SW 1271 (cell line): Measurements from ENCODE around the gene NDUFB10.
"Not testable (repeated sequence)": the region's sequence is repeated elsewhere in the genome, so short reads cannot be mapped to it uniquely, and the experiment has no call there.

Source experiments
- DNase-seq, 2 experiments: peaks; one replicate each; lab custom pipeline; 2025; lab: John Stamatoyannopoulos, UW

NDUFB10 gene

DNA sequence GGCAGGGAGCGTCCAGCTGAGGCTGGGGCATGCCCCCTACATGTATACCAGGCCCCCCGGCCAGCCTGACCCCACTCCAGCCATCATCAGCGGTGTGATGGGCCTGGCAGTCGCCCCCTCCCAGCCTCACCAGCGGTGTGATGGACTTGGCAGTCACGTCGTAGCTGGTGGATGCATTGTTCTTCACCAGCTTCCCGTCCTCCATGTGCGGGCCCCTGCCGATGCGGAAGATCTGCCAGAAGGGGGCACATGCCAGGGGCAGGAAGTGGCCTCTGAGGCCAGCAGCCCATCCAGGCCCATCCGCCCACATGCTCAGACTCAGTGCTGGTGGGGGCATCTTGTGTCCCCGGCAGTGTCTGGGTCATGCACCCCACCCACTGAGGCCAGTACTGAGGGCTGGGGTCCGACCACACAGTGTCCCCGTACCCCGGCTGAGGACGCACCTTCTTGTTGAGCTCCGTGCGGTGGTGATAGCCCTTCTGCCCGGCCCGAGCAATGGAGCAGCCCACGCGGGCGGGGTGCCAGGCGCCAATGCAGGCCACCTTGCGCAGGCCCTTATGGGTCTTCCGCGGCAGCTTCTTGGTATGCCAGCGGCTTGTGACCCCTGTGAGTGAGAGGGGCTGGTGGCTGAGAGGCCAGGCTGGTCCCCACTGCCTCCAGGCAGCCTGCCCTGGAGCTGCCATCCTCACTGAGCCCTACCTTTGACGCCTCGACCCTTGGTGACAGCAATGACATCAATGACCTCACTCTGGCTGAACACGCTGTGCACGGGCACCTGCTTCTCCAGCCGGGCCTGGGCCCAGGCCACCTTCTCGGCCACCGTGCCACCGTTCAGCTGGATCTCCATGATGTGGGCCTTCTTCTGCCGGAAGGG lies 12.6 kb upstream of the NDUFB10 start:
- no peak for DNase-seq

DNA sequence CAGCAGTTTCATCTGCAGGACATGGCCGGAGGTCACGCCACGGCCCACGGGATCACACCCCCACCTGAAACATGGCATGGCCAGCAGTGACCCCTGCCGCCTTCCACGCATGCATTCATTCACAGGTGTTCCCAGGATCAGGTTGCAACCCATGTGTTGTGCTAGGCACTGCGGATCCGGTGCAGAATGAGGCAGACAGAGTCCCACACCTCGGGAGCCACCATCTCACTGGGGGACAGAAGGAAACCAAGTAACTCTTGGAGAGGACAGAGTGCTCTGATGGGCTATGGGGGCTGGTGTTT lies 12.0 kb upstream of the NDUFB10 start:
- no peak for DNase-seq

DNA sequence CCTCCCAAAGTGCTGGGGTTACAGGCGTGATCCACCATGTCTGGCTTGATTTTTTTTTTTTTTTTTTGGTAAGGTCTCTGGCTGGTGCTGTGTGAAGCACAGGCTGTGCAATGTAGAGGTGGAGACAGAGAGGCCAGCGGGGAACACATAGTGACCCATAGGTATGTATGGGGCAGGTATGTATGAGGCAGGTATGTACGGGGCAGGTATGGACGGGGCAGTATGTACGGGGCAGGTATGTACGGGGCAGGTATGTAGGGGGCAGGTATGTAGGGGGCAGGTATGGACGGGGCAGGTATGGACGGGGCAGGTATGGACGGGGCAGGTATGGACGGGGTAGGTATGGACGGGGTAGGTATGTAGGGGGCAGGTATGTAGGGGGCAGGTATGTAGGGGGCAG lies 9.8 kb upstream of the NDUFB10 start:
- DNase-seq = no peak

DNA sequence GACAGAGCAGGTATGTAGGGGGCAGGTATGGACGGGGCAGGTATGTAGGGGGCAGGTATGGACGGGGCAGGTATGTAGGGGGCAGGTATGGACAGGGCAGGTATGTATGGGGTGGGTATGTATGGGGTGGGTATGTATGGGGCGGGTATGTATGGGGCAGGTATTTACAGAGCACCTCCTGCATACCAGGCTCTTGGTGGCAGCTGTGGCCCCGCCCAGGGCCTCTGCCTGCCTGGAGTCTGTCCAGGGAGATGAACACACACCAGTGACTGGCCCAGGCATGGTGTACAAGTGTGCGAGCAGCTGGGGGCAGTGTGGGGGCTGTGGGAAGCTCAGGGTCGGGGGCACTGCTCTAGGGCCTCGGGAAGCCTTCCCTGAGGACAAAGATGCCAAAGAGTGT lies 9.3 kb upstream of the NDUFB10 start:
- DNase-seq = no peak

DNA sequence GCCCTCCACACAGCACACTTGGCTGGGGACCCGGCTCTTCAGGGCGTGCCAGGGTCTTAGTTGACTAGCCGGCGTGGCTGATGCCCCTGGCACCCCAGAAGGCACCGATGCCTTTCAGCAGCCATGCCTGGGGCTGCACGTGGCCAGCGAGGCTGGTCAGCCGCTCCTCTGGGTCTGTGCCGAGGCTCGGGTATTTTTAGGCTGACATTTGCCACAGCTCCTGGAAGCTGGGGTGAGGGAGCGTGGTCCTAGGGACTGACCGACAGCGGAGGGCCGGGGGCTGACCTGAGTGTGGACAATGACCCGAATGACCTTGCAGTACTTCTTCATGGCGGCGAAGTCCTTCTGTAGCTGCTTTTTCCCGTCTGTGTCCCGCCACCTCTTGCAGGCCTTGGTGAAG lies 8.8 kb upstream of the NDUFB10 start:
- DNase-seq = no peak

DNA sequence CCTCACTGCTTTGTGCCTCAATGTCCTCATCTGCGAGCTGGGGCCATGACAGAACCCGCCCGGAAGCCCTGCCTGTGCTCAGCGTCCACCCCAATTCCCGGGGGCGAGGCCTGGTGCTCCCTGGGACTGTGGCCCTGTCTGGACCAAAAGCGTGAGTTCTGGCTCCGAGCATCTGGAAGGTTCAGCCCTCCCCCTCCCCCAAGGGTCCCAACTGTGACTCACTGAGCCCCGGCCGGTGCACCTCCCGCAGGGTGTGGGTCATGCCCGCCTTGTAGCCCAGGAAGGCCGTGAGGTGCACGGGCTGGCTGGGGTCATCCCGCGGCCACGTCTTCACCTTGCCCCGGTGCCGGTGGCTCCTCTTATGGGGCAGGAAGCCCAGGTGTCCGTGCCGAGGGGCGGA lies 5.6 kb upstream of the NDUFB10 start:
- no peak for DNase-seq

DNA sequence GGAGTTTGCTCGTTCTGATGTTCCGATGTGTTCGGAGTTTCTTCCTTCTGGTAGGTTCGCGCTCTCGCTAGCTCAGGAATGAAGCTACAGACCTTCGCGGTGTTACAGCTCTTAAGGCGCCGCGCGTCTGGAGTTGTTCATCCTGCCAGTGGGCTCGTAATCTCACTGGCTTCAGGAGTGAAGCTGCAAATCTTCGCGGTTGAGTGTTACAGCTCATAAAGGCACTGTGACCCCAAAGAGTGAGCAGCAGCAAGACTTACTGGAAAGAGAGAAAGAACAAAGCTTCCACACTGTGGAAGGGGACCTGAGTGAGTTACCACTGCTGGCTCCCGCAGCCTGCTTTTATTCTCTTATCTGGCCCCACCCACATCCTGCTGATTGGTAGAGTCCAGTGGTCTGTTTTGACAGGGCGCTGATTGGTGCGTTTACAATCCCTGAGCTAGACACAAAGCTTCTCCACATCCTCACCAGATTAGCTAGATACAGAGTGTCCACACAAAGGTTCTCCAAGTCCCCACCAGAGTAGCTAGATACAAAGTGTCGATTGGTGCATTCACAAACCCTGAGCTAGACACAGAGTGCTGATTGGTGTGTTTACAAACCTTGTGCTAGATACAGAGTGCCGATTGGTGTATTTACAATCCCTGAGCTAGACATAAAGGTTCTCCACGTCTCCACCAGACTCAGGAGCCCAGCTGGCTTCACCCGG lies 1.8 kb upstream of the NDUFB10 start:
- not testable (repeated sequence) for DNase-seq

DNA sequence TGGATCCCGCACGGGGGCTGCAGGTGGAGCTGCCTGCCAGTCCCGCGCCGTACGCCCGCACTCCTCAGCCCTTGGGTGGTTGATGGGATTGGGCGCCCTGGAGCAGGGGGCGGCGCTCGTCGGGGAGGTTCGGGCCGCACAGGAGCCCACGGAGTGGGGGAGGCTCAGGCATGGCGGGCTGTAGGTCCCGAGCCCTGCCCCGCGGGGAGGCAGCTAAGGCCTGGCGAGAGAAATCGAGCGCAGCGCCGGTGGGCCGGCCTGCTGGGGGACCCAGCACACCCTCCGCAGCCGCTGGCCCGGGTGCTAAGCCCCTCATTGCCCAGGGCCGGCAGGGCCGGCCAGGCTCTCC lies 1.2 kb upstream of the NDUFB10 start:
- DNase-seq = not testable (repeated sequence)

DNA sequence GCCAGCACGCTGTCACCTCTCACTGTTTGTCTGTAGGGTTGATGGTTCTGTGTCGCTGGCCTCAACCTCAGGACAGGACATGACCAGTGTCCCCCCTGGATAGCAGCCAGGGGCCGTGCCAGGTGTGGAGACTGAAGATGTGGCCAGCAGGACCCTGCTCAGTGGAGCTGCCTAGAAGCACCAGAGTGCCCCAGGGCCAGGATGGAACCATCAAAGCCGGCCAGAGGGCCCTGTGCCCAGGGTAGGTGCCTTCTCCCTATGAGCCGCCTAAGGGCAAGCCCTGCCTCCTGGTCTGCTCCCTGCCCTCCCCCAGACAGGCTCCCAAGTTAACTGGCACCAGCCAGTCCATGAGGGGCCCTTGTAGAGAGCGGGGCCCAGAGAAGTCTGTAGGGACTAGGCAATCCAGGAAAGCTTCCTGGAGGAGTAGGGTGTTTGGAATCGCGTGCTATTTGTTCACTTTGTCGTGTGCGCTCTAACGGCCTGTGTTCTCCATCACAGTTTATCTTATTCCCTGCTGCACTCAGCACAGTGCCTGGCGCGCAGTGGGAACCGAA lies 546 bp upstream of the NDUFB10 start:
- DNase-seq = no peak

DNA sequence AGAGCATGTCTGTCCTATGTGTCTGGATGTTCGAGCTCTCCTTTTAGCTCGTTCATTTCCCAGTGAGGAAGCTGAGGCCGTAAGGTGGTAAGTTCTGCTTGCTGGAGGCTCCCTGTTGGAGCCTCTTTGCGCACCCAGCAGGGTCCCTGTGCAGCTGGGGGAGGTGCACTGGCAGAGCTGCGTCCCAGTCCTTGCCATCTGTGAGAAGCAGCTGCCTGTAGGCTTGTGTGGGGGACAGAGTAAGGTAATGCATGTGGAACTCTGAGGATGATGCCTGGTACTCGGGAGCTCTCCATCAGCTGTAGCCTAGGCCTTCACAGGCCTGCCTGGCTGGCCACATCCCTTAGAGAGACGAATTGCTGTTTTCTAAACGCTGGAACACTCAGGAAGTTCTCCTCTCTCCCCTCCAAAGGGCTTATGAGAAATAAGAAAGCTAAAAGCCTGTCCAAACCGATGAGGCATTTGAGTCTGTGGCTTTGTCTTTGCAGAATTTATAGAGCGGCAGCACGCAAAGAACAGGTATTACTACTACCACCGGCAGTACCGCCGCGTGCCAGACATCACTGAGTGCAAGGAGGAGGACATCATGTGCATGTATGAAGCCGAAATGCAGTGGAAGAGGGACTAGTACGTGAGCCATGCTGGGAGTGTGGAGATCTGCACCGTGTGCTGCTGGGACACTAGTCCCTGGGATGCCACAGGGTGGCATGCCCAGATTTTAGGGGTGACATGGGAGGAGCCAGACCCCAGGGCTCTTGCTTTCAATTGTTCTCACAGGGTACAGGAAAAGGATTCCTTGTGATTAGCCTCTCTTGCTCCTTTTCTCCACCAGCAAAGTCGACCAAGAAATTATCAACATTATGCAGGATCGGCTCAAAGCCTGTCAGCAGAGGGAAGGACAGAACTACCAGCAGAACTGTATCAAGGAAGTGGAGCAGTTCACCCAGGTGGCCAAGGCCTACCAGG lies 1.6 kb downstream of the NDUFB10 start:
- peak in 1 of 2 experiments; percentile 48 for DNase-seq

DNA sequence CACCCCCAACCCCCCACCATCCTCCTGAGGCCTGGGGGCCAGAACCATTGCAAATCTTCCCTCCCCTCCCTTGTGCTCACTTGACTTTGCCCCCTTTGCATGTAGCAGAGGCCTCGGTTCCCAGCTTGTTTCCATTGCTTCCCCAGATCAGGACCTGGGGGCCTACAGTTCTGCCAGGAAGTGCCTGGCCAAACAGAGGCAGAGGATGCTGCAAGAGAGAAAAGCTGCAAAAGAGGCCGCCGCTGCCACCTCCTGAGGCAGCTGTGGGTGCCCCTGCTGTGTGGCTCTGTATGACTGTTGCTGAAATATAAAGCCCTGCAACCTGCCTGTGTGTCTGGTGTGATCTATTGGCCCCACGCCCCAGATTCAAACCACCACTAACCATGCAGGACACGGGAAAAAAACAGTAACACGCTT lies 2.3 kb downstream of the NDUFB10 start:
- no peak for DNase-seq

DNA sequence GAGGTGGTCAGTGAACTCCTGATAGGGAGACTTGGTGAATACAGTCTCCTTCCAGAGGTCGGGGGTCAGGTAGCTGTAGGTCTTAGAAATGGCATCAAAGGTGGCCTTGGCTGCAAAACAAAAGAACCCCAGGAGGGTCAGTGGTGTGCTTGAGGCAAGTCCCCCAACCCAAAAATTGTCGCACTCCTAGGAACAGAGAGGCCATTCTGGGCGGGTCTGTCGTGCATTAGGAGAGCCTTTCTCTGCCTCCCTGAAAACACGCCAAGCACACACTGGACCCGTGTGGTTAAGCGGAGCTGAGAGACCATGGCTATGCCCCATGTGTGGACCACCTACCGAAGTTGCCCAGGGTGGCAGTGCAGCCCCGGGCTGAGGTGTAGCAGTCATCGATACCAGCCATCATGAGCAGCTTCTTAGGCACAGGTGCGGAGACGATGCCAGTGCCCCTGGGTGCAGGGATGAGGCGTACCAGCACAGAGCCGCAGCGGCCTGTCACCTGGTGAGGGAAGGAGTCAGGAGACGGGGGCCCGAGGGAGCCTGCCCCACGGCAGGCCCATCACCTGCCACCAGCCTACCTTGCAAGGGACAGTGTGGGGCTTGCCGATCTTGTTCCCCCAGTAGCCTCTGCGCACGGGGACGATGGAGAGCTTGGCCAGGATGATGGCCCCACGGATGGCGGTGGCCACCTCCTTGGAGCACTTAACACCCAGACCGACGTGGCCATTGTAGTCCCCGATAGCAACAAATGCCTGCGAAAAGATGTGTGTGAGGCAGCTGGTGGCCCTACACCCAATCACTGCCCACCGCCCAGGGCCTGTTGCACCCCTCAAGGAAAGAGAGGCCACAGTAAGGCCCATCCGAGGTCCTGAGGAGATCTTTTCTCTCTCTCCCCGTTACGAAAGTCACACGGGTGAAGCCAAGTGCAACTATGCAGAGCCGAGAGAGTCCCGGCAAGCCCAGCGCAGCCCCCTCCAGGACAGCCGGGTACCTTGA lies 3.1 kb downstream of the NDUFB10 start:
- DNase-seq = not testable (repeated sequence)

DNA sequence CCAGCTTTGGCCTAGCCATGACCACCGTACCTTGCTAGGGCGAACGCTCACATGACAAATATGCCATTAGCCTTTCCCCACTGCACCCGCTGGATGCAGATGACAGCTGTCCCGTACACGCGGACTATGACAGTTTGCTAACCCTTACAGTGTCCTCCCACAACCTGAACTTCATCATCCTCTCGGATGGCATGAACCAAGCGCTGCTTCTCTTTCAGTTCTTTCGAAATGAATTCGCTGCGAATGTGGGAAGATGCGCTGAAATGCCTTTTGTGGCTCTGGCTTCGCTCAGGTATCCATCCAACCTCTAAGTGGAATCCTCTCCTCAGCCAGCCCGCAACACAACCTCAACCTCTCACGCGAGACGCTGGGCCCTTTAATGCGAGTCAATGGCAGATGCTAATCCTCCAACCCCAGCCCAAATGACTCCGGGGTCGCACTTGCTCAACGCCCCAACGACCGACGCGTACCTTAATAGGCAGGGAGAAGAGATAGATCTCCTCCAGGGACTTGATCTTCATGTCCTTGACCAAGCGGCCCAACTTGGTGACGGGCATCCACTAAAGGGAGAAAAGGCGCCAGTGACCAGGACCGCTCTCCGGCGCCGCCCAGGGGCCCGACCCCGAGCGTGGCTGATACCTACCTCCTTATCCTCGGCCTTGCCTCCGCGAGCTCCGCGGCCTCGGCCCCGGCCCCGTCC lies 4.6 kb downstream of the NDUFB10 start:
- no peak for DNase-seq

DNA sequence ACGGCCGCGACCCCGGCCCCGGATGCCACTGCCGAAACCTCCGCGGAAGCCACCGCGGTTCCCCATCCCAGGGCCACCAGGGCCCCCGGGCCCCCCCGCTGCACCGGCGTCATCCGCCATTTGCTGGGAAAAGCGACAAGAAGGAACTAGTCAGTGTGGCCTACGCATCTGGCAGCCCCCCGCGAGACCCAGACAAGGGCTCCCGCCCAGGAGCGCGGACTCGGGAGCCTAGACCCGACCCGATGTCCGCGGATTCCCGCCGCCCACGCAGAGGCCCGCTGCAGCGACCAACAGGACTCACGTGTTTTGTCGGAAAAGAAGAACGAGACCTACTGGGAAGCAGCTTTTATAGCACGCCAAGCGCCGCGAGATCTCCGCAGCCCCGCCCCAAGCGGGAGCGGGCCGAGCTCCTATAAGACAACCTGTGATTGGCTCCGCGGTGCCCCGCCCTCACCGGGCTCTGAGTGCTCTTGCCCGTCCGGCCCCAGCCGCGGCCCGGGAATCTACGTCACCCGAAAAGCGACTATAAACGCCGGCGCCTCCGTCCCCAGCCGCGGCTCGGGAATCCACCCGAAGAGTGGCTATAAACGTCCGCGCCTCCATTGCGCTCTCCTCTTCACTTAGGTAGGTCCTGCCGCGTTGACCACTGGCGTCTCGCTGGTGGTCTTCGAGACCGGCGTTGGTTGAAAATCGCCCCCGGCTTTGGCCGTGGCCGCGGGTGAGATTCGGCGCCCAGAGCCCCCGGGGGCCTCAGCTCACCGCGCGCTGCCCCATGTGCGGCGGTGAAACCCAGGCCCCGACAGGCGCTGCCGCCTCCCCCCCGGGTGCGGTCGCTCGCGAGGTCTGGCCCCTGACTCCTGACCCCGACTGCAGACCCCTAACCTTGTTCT lies 5.4 kb downstream of the NDUFB10 start, which contains the start of gene RPS2:
Gene RPS2, minus strand, starts transcription at position 321 of the 890 bp plus-strand sequence. Its CDS starts 201 bp downstream, at position 120.
- peak; percentile 85 to 94 for DNase-seq

DNA sequence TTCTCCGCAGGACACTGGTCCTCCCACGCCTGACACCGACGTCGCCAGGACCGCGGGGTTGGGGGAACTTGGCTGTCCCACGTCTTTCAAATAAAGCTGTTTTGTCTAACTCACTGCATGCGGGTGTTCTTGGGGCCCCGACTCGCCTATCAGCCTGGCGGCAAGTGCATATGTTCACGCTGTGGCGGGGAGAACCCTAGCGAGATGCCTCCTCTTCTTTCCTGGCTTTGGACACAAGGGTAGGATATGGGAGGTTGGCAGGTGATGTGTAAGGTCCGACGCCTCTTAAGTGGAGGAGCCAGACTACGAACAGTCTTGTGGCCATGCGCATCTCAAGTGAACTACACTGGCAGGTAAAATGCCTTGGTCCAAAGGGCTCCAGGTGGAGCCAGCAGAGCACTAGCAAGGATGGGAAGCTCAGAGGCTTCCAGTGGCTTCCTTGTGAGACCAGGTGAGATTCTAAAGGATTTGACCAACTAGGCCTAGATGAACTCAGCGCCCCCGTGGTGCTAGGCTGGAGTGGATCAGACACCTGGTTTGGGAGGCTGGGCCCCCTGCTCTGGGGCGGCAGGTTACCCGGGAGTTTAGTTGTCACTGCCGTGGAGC lies 6.2 kb downstream of the NDUFB10 start:
- no peak for DNase-seq

DNA sequence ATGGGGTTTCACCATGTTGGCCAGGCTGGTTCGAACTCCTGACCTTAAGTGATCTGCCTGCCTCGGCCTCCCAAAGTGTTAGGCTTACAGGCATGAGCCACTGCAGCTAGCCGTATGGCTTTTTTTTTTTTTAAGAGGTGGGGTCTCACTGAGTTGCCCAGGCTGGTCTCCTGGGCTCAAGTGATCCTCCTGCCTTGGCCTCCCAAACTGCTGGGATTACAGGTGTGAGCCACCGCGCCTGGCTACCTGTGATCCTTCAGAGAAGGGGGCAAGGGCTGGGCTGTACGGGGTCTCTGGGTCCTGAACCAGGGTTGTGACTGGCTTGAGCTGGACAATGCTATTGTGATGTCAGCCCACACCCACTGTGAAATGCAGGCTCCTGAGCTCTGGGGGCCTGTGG lies 7.1 kb downstream of the NDUFB10 start, which contains the start of gene RNF151:
Gene RNF151, plus strand, starts transcription at position 397 of the 400 bp plus-strand sequence. CDS start 26 bp downstream, outside the sequence.
- no peak for DNase-seq

DNA sequence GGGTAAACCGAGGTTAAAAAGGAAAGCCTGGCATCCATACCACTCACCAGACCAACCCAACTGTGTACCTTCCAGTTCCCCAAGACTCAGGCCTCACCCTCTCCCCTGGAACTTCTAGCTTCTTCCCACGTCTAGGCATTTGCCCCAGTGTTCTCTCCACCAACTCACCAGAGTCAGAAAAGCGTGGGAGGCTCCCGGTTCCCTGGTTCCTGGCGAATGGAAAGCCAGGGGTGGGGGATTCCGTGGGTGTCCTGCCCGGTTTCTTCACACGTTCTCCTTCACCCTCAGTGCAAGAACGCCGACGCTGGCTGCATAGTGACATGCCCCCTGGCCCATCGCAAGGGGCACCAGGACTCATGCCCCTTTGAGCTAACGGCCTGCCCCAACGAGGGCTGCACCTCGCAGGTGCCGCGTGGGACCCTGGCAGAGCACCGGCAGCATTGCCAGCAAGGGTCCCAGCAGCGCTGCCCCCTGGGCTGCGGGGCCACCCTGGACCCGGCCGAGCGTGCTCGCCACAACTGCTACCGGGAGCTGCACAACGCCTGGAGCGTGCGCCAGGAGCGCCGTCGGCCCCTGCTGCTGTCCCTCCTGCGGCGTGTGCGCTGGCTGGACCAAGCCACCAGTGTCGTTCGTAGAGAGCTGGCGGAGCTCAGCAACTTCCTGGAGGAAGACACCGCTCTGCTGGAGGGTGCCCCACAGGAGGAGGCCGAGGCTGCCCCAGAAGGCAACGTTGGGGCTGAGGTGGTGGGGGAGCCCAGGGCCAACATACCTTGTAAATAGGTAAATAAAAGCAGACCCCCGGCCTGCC lies 9.0 kb downstream of the NDUFB10 start:
- DNase-seq = no peak
